Mucosa of rectum (tissue), 2 donors: ENCODE results near the gene WFDC11.
"Not testable (repeated sequence)": the region's sequence is repeated elsewhere in the genome, so short reads cannot be mapped to it uniquely, and the experiment has no call there.

ENCODE experiments used
- H3K27ac ChIP-seq, 2 donors: one replicate each; pipeline ENCODE4 v1.7.0; 2013; ENCODE audit warnings: inconsistent platforms in 2 of 2, low read depth in 2 of 2, low read length in 2 of 2
- H3K27me3 ChIP-seq, 2 donors: one replicate each; pipeline ENCODE4 v1.7.0; 2013; ENCODE audit warnings: low read length in 2 of 2; ENCODE audit not compliant: control insufficient read depth in 2 of 2, insufficient read depth in 2 of 2
- H3K36me3 ChIP-seq, 2 donors: one replicate each; pipeline ENCODE4 v1.7.0; 2013; ENCODE audit warnings: low read length in 2 of 2; ENCODE audit not compliant: control insufficient read depth in 2 of 2, insufficient read depth in 2 of 2
- H3K4me1 ChIP-seq, 2 donors: one replicate each; pipeline ENCODE4 v1.7.0; 2013; ENCODE audit warnings: low read length in 2 of 2, mild to moderate bottlenecking in 1 of 2; ENCODE audit not compliant: control insufficient read depth in 2 of 2, insufficient read depth in 2 of 2
- H3K4me3 ChIP-seq, 2 donors: one replicate each; pipeline ENCODE4 v1.7.0; 2013; ENCODE audit warnings: low read length in 2 of 2
- H3K9ac ChIP-seq, 2 donors: one replicate each; pipeline ENCODE4 v1.7.0; 2013; ENCODE audit warnings: low read length in 2 of 2, low read depth in 1 of 2, mild to moderate bottlenecking in 1 of 2
- H3K9me3 ChIP-seq, 2 donors: one replicate each; pipeline ENCODE4 v1.7.0; 2013; ENCODE audit warnings: low read length in 2 of 2; ENCODE audit not compliant: control insufficient read depth in 2 of 2
- donor health status: healthy.
- donor health status: Normal muscosa, but diverticular disease.

The WFDC11 gene

GRCh38 chr20:45670139-45670538, at the start of gene WFDC11:
Gene WFDC11 (minus strand): TSS chr20:45670239. CDS start chr20:45650600, 19,639 bp downstream.
- H3K27me3 ChIP-seq: no peaks in the 10 kb centered on the region
- no peaks in the 10 kb centered on the region for H3K36me3 ChIP-seq
- H3K9me3 ChIP-seq: no peaks in the 10 kb centered on the region
- no peaks in the 10 kb centered on the region for H3K4me1 ChIP-seq
- no peak within 1 kb of the TSS for H3K4me3 ChIP-seq
- H3K27ac ChIP-seq: no peak within 1 kb of the TSS
- no peak within 1 kb of the TSS for H3K9ac ChIP-seq

- H3K4me3 ChIP-seq, H3K9ac ChIP-seq, H3K9me3 ChIP-seq, H3K27me3 ChIP-seq, H3K4me1 ChIP-seq, H3K27ac ChIP-seq, H3K36me3 ChIP-seq: not testable (repeated sequence)
These were observed 46.2 kb upstream of the WFDC11 start for GRCh38 chr20:45716141-45716688.

- Histone ChIP-seq H3K36me3 (no peaks in the 10 kb centered on the region), H3K4me1 (no peaks in the 10 kb centered on the region), H3K27me3 (no peaks in the 10 kb centered on the region), H3K4me3 (no peak within 1 kb of the TSS), H3K27ac (no peak within 1 kb of the TSS), H3K9ac (no peak within 1 kb of the TSS), H3K9me3 (no peaks in the 10 kb centered on the region)
These were observed 35.1 kb upstream of the WFDC11 start, which contains the start of gene WFDC10B for GRCh38 chr20:45704969-45705637. Gene WFDC10B (minus strand): TSS chr20:45705019. CDS start chr20:45685992, 19,027 bp downstream.

- H3K4me3 ChIP-seq: no peak within 1 kb of the TSS
- no peaks in the 10 kb centered on the region for H3K36me3 ChIP-seq
- no peak within 1 kb of the TSS for H3K9ac ChIP-seq
- no peaks in the 10 kb centered on the region for H3K27me3 ChIP-seq
- no peak within 1 kb of the TSS for H3K27ac ChIP-seq
- no peaks in the 10 kb centered on the region for H3K9me3 ChIP-seq
- H3K4me1 ChIP-seq: no peaks in the 10 kb centered on the region
These were observed 31.8 kb upstream of the WFDC11 start, which contains the start of gene WFDC13 for GRCh38 chr20:45701873-45702272. Gene WFDC13 (plus strand): TSS chr20:45702038. CDS start chr20:45702124, 86 bp downstream.

GRCh38 chr20:45701104-45701503, 31.1 kb upstream of the WFDC11 start:
- Histone ChIP-seq H3K9me3 (no peaks in the 10 kb centered on the region), H3K4me3 (no peak overlapping the region), H3K27ac (no peak overlapping the region), H3K9ac (no peak overlapping the region), H3K27me3 (no peaks in the 10 kb centered on the region), H3K4me1 (no peaks in the 10 kb centered on the region), H3K36me3 (no peaks in the 10 kb centered on the region)

GRCh38 chr20:45695496-45695895, 25.5 kb upstream of the WFDC11 start:
- Histone ChIP-seq H3K27ac (no peak overlapping the region), H3K36me3 (no peaks in the 10 kb centered on the region), H3K9ac (no peak overlapping the region), H3K4me3 (no peak overlapping the region), H3K9me3 (no peaks in the 10 kb centered on the region), H3K27me3 (no peaks in the 10 kb centered on the region), H3K4me1 (no peaks in the 10 kb centered on the region)

- not testable (repeated sequence) for H3K27ac ChIP-seq, H3K9ac ChIP-seq, H3K9me3 ChIP-seq, H3K4me3 ChIP-seq, H3K36me3 ChIP-seq, H3K27me3 ChIP-seq, H3K4me1 ChIP-seq
These were observed 23.3 kb upstream of the WFDC11 start for GRCh38 chr20:45693346-45693745.

GRCh38 chr20:45685896-45686295, 15.9 kb upstream of the WFDC11 start:
- Histone ChIP-seq H3K9me3 (no peaks in the 10 kb centered on the region), H3K9ac (no peak overlapping the region), H3K27ac (no peak overlapping the region), H3K27me3 (peaks cover 0 to 3% of the 10 kb centered on the region in 2 donors), H3K36me3 (no peaks in the 10 kb centered on the region), H3K4me1 (no peaks in the 10 kb centered on the region), H3K4me3 (no peak overlapping the region)

- Histone ChIP-seq H3K9me3 (peaks cover 2 to 8% of the 10 kb centered on the region in 2 donors), H3K27ac (no peak overlapping the region), H3K4me3 (no peak overlapping the region), H3K9ac (no peak overlapping the region), H3K4me1 (no peaks in the 10 kb centered on the region), H3K27me3 (peaks cover 0 to 3% of the 10 kb centered on the region in 2 donors), H3K36me3 (no peaks in the 10 kb centered on the region)
These were observed 9.6 kb upstream of the WFDC11 start for GRCh38 chr20:45679650-45680049.

- Histone ChIP-seq H3K4me1 (no peaks in the 10 kb centered on the region), H3K27ac (no peak overlapping the region), H3K36me3 (no peaks in the 10 kb centered on the region), H3K9ac (no peak overlapping the region), H3K4me3 (no peak overlapping the region), H3K9me3 (no peaks in the 10 kb centered on the region), H3K27me3 (no peaks in the 10 kb centered on the region)
These were observed 2.7 kb upstream of the WFDC11 start for GRCh38 chr20:45672765-45673164.
